IMR-90 (cell line): Measurements from ENCODE around the gene CEP55. TPM values are rescaled to one million over a fixed set of nuclear protein-coding genes. Genes with fewer than 3 reads are reported as not detected.

Source experiments
- ATAC-seq: fragments of 200-7000 bp; cut with Tn5 transposase; 2 replicates; pipeline ENCODE4 v1.9.1; 2020; ENCODE audit warnings: low read depth, mild to moderate bottlenecking, moderate library complexity
- BruUV-seq: library from RNA; stranded (reverse); fragments of 400-500 nt; replicated peaks from 2 replicates; lab custom pipeline; 2021; lab: Mats Ljungman, UMichigan
- CTCF ChIA-PET: fragments of 300-600 bp; formaldehyde crosslinking; extraction: SDS; loops from one replicate; lab custom pipeline; 2021; ENCODE audit warnings: antibody characterized with exemption; lab: Yijun Ruan, JAX
- POLR2A ChIA-PET: fragments of 300-600 bp; sonication (Branson Sonifier 250); formaldehyde crosslinking; loops from one replicate; lab custom pipeline; 2022; ENCODE audit warnings: antibody characterized with exemption; ENCODE audit not compliant: unreplicated experiment; lab: Charles Lee
- DNase-seq: peaks from one replicate; pipeline ENCODE4 v3.0.0; 2013
- H2AFZ ChIP-seq: replicated peaks from 2 replicates; pipeline ENCODE3; 2013; ENCODE audit warnings: low read length, mild to moderate bottlenecking; ENCODE audit not compliant: poor library complexity
- H2AK5ac ChIP-seq: 2 replicates; pipeline ENCODE4 v1.6.1; 2013; ENCODE audit warnings: low read depth, low read length, inconsistent platforms
- H2AK9ac ChIP-seq: replicated peaks from 2 replicates; pipeline ENCODE3; 2013; ENCODE audit warnings: mild to moderate bottlenecking, low read depth, low read length, moderate library complexity; ENCODE audit not compliant: poor library complexity
- H2BK120ac ChIP-seq: 2 replicates; pipeline ENCODE4 v1.6.1; 2013; ENCODE audit warnings: low read depth, low read length, inconsistent platforms
- H2BK15ac ChIP-seq: 3 replicates; pipeline ENCODE4 v1.6.1; 2013; ENCODE audit warnings: low read depth, low read length, inconsistent platforms
- H2BK20ac ChIP-seq: 2 replicates; pipeline ENCODE4 v1.6.1; 2013; ENCODE audit warnings: low read depth, mild to moderate bottlenecking, inconsistent platforms, low read length, moderate library complexity
- H2BK5ac ChIP-seq: 2 replicates; pipeline ENCODE4 v1.6.1; 2013; ENCODE audit warnings: mild to moderate bottlenecking, low read depth, low read length, inconsistent platforms; ENCODE audit not compliant: poor library complexity, severe bottlenecking
- H3K14ac ChIP-seq: replicated peaks from 2 replicates; pipeline ENCODE4 v1.6.1; 2013; ENCODE audit warnings: low read depth, low read length, inconsistent platforms
- H3K18ac ChIP-seq: 2 replicates; pipeline ENCODE4 v1.6.1; 2013; ENCODE audit warnings: low read depth, low read length, control low read depth
- H3K23ac ChIP-seq: 2 replicates; pipeline ENCODE4 v1.6.1; 2013; ENCODE audit warnings: low read depth, low read length, inconsistent platforms
- H3K27ac ChIP-seq: 2 replicates; pipeline ENCODE4 v1.5.1; 2013; ENCODE audit warnings: mild to moderate bottlenecking, control low read depth, low read length; ENCODE audit not compliant: insufficient read depth
- H3K27me3 ChIP-seq: 2 replicates; pipeline ENCODE4 v1.6.1; 2013; ENCODE audit warnings: low read length; ENCODE audit not compliant: control insufficient read depth, insufficient read depth
- H3K36me3 ChIP-seq: 2 replicates; pipeline ENCODE4 v1.6.1; 2013; ENCODE audit warnings: low read length, mixed read lengths; ENCODE audit not compliant: control insufficient read depth, insufficient read depth
- H3K4ac ChIP-seq: 2 replicates; pipeline ENCODE4 v1.6.1; 2013; ENCODE audit warnings: low read depth, low read length, inconsistent platforms
- H3K4me1 ChIP-seq: 2 replicates; pipeline ENCODE4 v1.6.1; 2013; ENCODE audit warnings: low read length, mixed read lengths; ENCODE audit not compliant: control insufficient read depth, insufficient read depth
- H3K4me2 ChIP-seq: 2 replicates; pipeline ENCODE4 v1.6.1; 2013; ENCODE audit warnings: low read depth, mild to moderate bottlenecking, control low read depth, low read length, moderate library complexity
- H3K4me3 ChIP-seq: 2 replicates; pipeline ENCODE4 v1.5.1; 2013; ENCODE audit warnings: low read depth, mild to moderate bottlenecking, control low read depth, low read length, moderate library complexity; ENCODE audit not compliant: insufficient read depth
- H3K56ac ChIP-seq: 2 replicates; pipeline ENCODE4 v1.6.1; 2013; ENCODE audit warnings: low read length, inconsistent platforms; ENCODE audit not compliant: insufficient read depth; ENCODE audit errors: extremely low read depth
- H3K79me1 ChIP-seq, 2 experiments: 2 replicates each; pipeline ENCODE4 v1.6.1; 2013; ENCODE audit warnings: low read length in 2 of 2, inconsistent platforms in 1 of 2, low read depth in 1 of 2
- H3K9ac ChIP-seq: 2 replicates; pipeline ENCODE4 v1.6.1; 2013; ENCODE audit warnings: low read depth, low read length, control low read depth
- H3K9me1 ChIP-seq: 2 replicates; pipeline ENCODE4 v1.6.1; 2013; ENCODE audit warnings: low read length, inconsistent platforms; ENCODE audit not compliant: insufficient read depth
- H3K9me3 ChIP-seq: 2 replicates; pipeline ENCODE4 v1.6.1; 2013; ENCODE audit warnings: low read length; ENCODE audit not compliant: control insufficient read depth, insufficient read depth
- H4K20me1 ChIP-seq: 2 replicates; pipeline ENCODE4 v1.6.1; 2013; ENCODE audit warnings: low read length, inconsistent platforms; ENCODE audit not compliant: insufficient read depth
- H4K5ac ChIP-seq: 2 replicates; pipeline ENCODE4 v1.6.1; 2013; ENCODE audit warnings: mild to moderate bottlenecking, low read depth, low read length, control low read depth
- H4K8ac ChIP-seq, 2 experiments: 2 replicates each; pipeline ENCODE4 v1.6.1; 2013; ENCODE audit warnings: low read depth in 2 of 2, low read length in 2 of 2, control low read depth in 1 of 2, inconsistent platforms in 1 of 2
- H4K91ac ChIP-seq: 2 replicates; pipeline ENCODE4 v1.6.1; 2013; ENCODE audit warnings: low read depth, low read length, inconsistent platforms; ENCODE audit not compliant: insufficient read depth
- BHLHE40 ChIP-seq: fragments of 150-350 bp; IDR thresholded peaks from 2 replicates; pipeline ENCODE4 v1.6.1; 2016; ENCODE audit warnings: mild to moderate bottlenecking, low read depth, low read length
- CTCF ChIP-seq: conservative IDR thresholded peaks from 2 replicates; pipeline ENCODE4 v1.5.1; 2012; ENCODE audit warnings: mild to moderate bottlenecking, low read depth, low read length, improper control_type of control experiment
- ELK1 ChIP-seq: fragments of 150-350 bp; IDR thresholded peaks from 2 replicates; pipeline ENCODE4 v1.6.1; 2016; ENCODE audit warnings: low read depth, mild to moderate bottlenecking, low read length, moderate library complexity, borderline replicate concordance
- FOS ChIP-seq: fragments of 150-350 bp; IDR thresholded peaks from 2 replicates; pipeline ENCODE4 v1.6.1; 2016; ENCODE audit warnings: low read depth, low read length
- MAFK ChIP-seq: IDR thresholded peaks from 2 replicates; pipeline ENCODE4 v1.6.1; 2012; ENCODE audit warnings: low read depth, low read length, improper control_type of control experiment
- MAZ ChIP-seq: IDR thresholded peaks from 2 replicates; pipeline ENCODE4 v1.6.1; 2012; ENCODE audit warnings: low read depth, mild to moderate bottlenecking, low read length, improper control_type of control experiment, moderate library complexity, borderline replicate concordance
- MXI1 ChIP-seq: IDR thresholded peaks from 2 replicates; pipeline ENCODE4 v1.6.1; 2012; ENCODE audit warnings: low read depth, mild to moderate bottlenecking, low read length, moderate library complexity, borderline replicate concordance
- NFE2L2 ChIP-seq: fragments of 150-350 bp; IDR thresholded peaks from 2 replicates; pipeline ENCODE4 v1.6.1; 2016; ENCODE audit warnings: low read depth, mild to moderate bottlenecking, low read length
- POLR2A ChIP-seq: IDR thresholded peaks from 2 replicates; pipeline ENCODE4 v1.6.1; 2012; ENCODE audit warnings: mild to moderate bottlenecking, low read depth, low read length
- RAD21 ChIP-seq: IDR thresholded peaks from 2 replicates; pipeline ENCODE4 v1.6.1; 2012; ENCODE audit warnings: low read length, improper control_type of control experiment
- RCOR1 ChIP-seq: IDR thresholded peaks from 2 replicates; pipeline ENCODE4 v1.6.1; 2012; ENCODE audit warnings: mild to moderate bottlenecking, low read length, improper control_type of control experiment; ENCODE audit not compliant: insufficient replicate concordance
- WGBS, 2 experiments: methylation state at CpG; one replicate each; pipeline versions ENCODE4 v1.1.5 to v1.1.7; 2013; ENCODE audit warnings: missing lambda C conversion rate in 2 of 2; ENCODE audit not compliant: insufficient read length in 1 of 2; ENCODE audit errors: extremely low coverage in 2 of 2; 5-methylcytosine and 5-hydroxymethylcytosine counted together
- dilution Hi-C: fragments of 300-500 bp; cut with HindIII; formaldehyde crosslinking; loops from one replicate; pipeline ENCODE4 v1.14.3; 2018; ENCODE audit warnings: low sequenced_read_pairs; ENCODE audit not compliant: unreplicated experiment
- in situ Hi-C: fragments of 300-500 bp; cut with MboI; formaldehyde crosslinking; loops from 3 replicates; pipeline ENCODE4 v1.14.3; 2019; ENCODE audit warnings: low sequenced_read_pairs, inconsistent platforms, mixed read lengths
- intact Hi-C: fragments of 100-400 bp; cut with micrococcal nuclease; formaldehyde crosslinking; loops from 2 replicates; pipeline ENCODE4 v1.10.0; 2022
- polyA plus RNA-seq, 3 experiments: library from polyadenylated mRNA; depleted of rRNA; stranded (reverse); fragments of >200 nt; gene quantifications; 2 replicates each; pipeline ENCODE4 v1.2.3, GENCODE V29; 2012; ENCODE audit warnings: low replicate concordance in 1 of 3
- total RNA-seq: library from RNA; depleted of rRNA; stranded (reverse); fragments of >200 nt; gene quantifications from 2 replicates; pipeline ENCODE4 v1.2.3, GENCODE V29; 2012

The CEP55 gene
- total and polyA plus RNA-seq, 2 of the 4 experiments (the other 2 are of a cell fraction): 15.7 to 23.5 TPM

GRCh38 chr10:93458821-93459257, 37.6 kb upstream of the CEP55 start:
- dilution Hi-C loops: no loop called here
- Histone ChIP-seq H3K79me1 (peaks cover 21 to 67% of the 10 kb centered on the region in 2 experiments), H2BK120ac (peak overlapping the region; percentile 97), H3K18ac (peak overlapping the region; percentile 78), H4K20me1 (no peaks in the 10 kb centered on the region), H3K4me3 (no peak overlapping the region), H3K4ac (peak overlapping the region; percentile 96), H2BK5ac (peak overlapping the region; percentile 98), H4K8ac (peak overlapping the region; percentile 91 to 93), H3K4me1 (peaks cover 38% of the 10 kb centered on the region), H3K36me3 (peaks cover 21% of the 10 kb centered on the region), H3K23ac (peak overlapping the region; percentile 92), H3K9ac (peak overlapping the region; percentile 67), H4K5ac (peak overlapping the region; percentile 71), H2AK5ac (peak overlapping the region; percentile 96), H3K14ac (peak overlapping the region; percentile 89), H2BK20ac (peak overlapping the region; percentile 94), H3K9me3 (no peaks in the 10 kb centered on the region), H3K9me1 (peaks cover 25% of the 10 kb centered on the region), H3K56ac (peak overlapping the region; percentile 98), H4K91ac (peak overlapping the region; percentile 99), H2AK9ac (peak overlapping the region; percentile 97), H3K27me3 (no peaks in the 10 kb centered on the region), H3K27ac (peak overlapping the region; percentile 93), H3K4me2 (peak overlapping the region; percentile 49), H2BK15ac (peak overlapping the region; percentile 100; the same call in 2 of the 3 replicates), H2AFZ (peak overlapping the region; percentile 78)
- BruUV-seq: no TSS peak
- intact Hi-C loops: loop anchor here (1.0 to 2.0 kb wide), 3 partner anchors 14 to 23 kb away; partner anchors contain the start of gene MYOF
- peak; percentile 88 for ATAC-seq
- peak; percentile 100 for DNase-seq
- peak; percentile 22; the same call in 1 of the 2 replicates for TF ChIP-seq NFE2L2
- no peak for TF ChIP-seq ELK1
- TF ChIP-seq FOS: peak; percentile 96
- TF ChIP-seq POLR2A: peak; percentile 81; the same call in 1 of the 2 replicates
- TF ChIP-seq CTCF: no peak
- no peak for TF ChIP-seq MAFK
- peak; percentile 36; the same call in 1 of the 2 replicates for TF ChIP-seq MAZ
- peak; percentile 69 for TF ChIP-seq BHLHE40
- TF ChIP-seq MXI1: peak; percentile 50; the same call in 1 of the 2 replicates
- peak; percentile 25 for TF ChIP-seq RAD21
- TF ChIP-seq RCOR1: peak; percentile 38
- ChIA-PET CTCF (interaction anchor here (1.6 to 1.7 kb wide), 2 partner anchors 23 to 106 kb away, joined by 3 to 7 read pairs; partner anchors contain the start of gene MYOF), POLR2A (interaction anchor here (0.8 to 1.7 kb wide), 3 partner anchors 12 to 24 kb away, joined by 3 to 9 read pairs (median 5); partner anchors contain the start of gene MYOF)
- in situ Hi-C loops: no loop called here
- 0% methylated on average over 1 of the region's 6 CpGs; no CpG with 5 or more reads in 1 of the 2 experiments for WGBS, 2 experiments
